Esophagus squamous epithelium (tissue), 5 donors: Measurements from ENCODE around the gene OR7A17. TPM values are rescaled to one million over a fixed set of nuclear protein-coding genes. Genes with fewer than 3 reads are reported as not detected.
A peak's percentile ranks its signal among the peaks of the same experiment; 100 is the strongest.

Experiments used
- DNase-seq: peaks from one replicate; lab custom pipeline; 2025; lab: John Stamatoyannopoulos, UW
- H3K27ac ChIP-seq, 4 donors: fragments of 200-600 bp; sonication (generic); one replicate each; pipeline ENCODE4 v1.5.1; 2016 to 2019; ENCODE audit warnings: mild to moderate bottlenecking in 1 of 4
- H3K27me3 ChIP-seq, 4 donors: fragments of 200-600 bp; sonication (generic); 1 replicate in 3 of 4; 2 replicates in 1 of 4; pipeline versions ENCODE4 v1.5.1 to v1.6.0; 2017 to 2021; ENCODE audit warnings: antibody characterized with exemption in 1 of 4
- H3K36me3 ChIP-seq, 3 donors: fragments of 200-600 bp; sonication (generic); one replicate each; pipeline ENCODE4 v1.5.1; 2016 to 2019
- H3K4me1 ChIP-seq, 3 donors: fragments of 200-600 bp; sonication (generic); one replicate each; pipeline ENCODE4 v1.5.1; 2017 to 2019
- H3K4me3 ChIP-seq, 4 donors: fragments of 200-600 bp; sonication (generic); 1 replicate in 3 of 4; 2 replicates in 1 of 4; pipeline ENCODE4 v1.5.1; 2016 to 2019; ENCODE audit warnings: mild to moderate bottlenecking in 2 of 4, moderate library complexity in 1 of 4
- H3K9me3 ChIP-seq, 3 donors: fragments of 200-600 bp; sonication (generic); one replicate each; pipeline ENCODE4 v1.5.1; 2016 to 2019
- POLR2A ChIP-seq, 4 donors: fragments of 450-650 bp; IDR thresholded peaks; one replicate each; pipeline ENCODE4 v1.6.1; 2017; ENCODE audit warnings: antibody characterized with exemption in 4 of 4, mild to moderate bottlenecking in 4 of 4, moderate library complexity in 3 of 4
- WGBS, 2 donors: methylation state at CpG; one replicate each; pipeline ENCODE4 v1.1.5; 2018; 5-methylcytosine and 5-hydroxymethylcytosine counted together
- intact Hi-C: fragments of 100-400 bp; cut with DNase I; formaldehyde crosslinking; loops from one replicate; pipeline ENCODE4 v1.15.0; 2022
- total RNA-seq, 4 donors: library from RNA; depleted of rRNA; stranded (reverse); fragments of >200 nt; gene quantifications; one replicate each; pipeline ENCODE4 v1.1.0, GENCODE V29; 2016
- TF ChIP-seq, protein P1 (sequence below), 6 experiments: fragments of 450-650 bp in 4 of 6; fragments of 200-600 bp in 2 of 6; sonication (generic) in 2 of 6; IDR thresholded peaks; one replicate each; pipeline ENCODE4 v1.5.1; 2016 to 2019; ENCODE audit warnings: antibody characterized with exemption in 6 of 6, mild to moderate bottlenecking in 4 of 6, moderate library complexity in 4 of 6
- donor health status: DM: yes; HTN: yes; CAD: no.

Gene OR7A17
- total RNA-seq, 4 donors from 2014 or later = not detected

DNA sequence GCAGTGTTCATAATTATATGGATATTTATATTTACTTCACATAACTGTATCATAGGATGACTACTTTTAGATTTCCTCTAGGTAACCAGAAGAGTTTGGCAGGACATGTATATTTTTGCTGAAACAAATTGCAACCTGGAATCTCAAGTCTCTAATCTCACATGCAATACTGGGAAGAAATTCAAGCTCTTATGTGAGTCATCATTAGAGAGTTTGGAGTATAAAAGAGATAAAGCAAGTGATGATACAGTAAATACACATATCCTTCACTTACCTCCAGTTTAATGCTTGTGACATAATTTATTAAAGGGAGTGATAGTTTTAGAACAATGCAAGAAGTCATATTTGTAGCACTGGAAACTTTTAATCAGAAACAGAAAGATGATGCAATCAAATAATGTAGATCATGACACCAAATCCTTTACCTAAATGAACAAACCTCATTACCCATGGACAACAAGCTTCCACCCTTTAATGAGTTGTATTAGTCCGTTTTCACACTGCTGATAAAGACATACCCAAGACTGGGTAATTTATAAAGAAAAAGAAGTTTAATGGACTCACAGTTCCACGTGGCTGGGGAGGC lies 15.8 kb upstream of the OR7A17 start:
- TF ChIP-seq POLR2A (IDR thresholded peaks at IDR 0.05) = no peak
- TF ChIP-seq, protein P1, sequence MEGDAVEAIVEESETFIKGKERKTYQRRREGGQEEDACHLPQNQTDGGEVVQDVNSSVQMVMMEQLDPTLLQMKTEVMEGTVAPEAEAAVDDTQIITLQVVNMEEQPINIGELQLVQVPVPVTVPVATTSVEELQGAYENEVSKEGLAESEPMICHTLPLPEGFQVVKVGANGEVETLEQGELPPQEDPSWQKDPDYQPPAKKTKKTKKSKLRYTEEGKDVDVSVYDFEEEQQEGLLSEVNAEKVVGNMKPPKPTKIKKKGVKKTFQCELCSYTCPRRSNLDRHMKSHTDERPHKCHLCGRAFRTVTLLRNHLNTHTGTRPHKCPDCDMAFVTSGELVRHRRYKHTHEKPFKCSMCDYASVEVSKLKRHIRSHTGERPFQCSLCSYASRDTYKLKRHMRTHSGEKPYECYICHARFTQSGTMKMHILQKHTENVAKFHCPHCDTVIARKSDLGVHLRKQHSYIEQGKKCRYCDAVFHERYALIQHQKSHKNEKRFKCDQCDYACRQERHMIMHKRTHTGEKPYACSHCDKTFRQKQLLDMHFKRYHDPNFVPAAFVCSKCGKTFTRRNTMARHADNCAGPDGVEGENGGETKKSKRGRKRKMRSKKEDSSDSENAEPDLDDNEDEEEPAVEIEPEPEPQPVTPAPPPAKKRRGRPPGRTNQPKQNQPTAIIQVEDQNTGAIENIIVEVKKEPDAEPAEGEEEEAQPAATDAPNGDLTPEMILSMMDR (IDR thresholded peaks at IDR 0.05) = no peak

DNA sequence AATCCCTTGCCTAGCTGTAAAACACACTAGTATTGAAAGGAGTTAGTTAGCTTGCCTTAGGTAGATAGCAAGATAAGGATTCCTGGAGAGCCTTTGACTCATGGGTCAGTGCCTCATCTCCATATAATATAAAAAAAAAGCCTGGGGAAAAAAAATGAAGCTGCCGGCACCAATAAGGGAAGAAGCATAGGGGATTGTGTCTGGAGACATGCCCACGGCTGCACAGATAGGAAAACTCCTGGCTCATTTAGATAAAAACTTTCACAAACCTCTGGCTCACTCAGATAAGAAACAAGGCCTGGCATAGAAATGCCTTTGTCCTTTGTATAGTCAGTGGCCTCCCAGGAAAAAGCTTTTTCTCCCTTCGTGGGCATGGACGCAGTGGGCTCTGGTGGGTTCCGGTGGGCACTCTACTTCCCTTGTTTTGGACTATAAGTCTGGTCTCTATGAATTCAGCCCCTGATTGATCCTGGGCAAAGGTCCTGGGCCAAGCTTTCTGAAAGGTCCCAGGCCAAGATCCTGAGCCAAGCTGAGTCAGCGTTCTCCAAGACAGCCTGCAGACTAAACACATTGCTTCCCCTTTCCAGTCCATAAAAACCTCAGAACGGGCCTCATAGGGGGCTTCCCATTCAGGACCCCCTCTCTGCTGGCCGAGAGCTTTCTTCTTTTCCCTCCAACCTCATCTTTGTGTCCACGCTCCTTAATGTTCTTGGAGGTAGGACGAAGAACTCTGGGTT lies 4.9 kb upstream of the OR7A17 start:
- 42 to 51% methylated on average over 7 to 10 of the region's 10 CpGs for WGBS, 2 donors
- Histone ChIP-seq H3K27me3 (peaks cover 0 to 32% (median 0%) of the 10 kb centered on the region in 4 donors), H3K36me3 (no peaks in the 10 kb centered on the region), H3K4me3 (no peak overlapping the region), H3K27ac (no peak overlapping the region), H3K9me3 (no peaks in the 10 kb centered on the region), H3K4me1 (peaks cover 0 to 6% (median 5%) of the 10 kb centered on the region in 3 donors)
- TF ChIP-seq, protein P1 (IDR thresholded peaks at IDR 0.05) = no peak
- TF ChIP-seq POLR2A (IDR thresholded peaks at IDR 0.05) = no peak
- intact Hi-C loops = no loop called here
- no peak for DNase-seq

More for the DNA sequence above, 15.8 kb upstream of the OR7A17 start:
- H3K27me3 ChIP-seq = peaks cover 0 to 30% (median 0%) of the 10 kb centered on the region in 4 donors
- no peaks in the 10 kb centered on the region for H3K36me3 ChIP-seq
- H3K4me1 ChIP-seq = no peaks in the 10 kb centered on the region
- no peak overlapping the region for H3K27ac ChIP-seq
- WGBS, 2 donors = 12 to 38% methylated on average over 2 of the region's 2 CpGs
- DNase-seq = no peak
- no peaks in the 10 kb centered on the region for H3K9me3 ChIP-seq
- H3K4me3 ChIP-seq = no peak overlapping the region
- intact Hi-C loops = no loop called here

DNA sequence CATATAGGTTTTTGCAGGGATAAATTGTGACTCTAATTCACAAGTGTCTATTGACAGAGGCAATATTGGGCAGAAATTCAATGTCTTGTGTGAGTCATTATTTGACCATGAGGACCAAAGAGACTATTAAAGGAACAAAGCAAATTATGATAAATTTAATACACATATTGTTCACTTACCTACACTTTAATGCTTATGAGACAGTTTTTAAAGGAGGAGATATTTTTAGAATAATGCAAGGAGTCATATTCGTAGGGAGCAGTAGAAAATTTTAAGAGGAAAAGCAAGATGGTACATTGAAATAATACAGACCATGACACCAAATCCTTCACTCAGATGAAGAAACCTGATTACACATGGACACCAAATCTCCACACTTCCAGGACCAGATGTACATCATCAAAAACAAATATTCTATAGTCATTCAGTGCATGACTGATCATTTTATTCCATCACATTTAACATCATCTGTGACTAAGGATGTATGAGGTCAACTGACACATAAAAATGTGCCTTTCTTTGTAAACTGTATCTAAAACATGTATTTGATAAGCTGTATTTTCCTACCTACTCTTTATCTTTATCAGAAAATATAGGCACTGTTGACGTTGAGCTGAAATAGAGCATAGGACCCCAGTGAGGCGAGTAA lies 4.2 kb upstream of the OR7A17 start:
- 71 to 74% methylated on average over 3 of the region's 3 CpGs for WGBS, 2 donors

DNA sequence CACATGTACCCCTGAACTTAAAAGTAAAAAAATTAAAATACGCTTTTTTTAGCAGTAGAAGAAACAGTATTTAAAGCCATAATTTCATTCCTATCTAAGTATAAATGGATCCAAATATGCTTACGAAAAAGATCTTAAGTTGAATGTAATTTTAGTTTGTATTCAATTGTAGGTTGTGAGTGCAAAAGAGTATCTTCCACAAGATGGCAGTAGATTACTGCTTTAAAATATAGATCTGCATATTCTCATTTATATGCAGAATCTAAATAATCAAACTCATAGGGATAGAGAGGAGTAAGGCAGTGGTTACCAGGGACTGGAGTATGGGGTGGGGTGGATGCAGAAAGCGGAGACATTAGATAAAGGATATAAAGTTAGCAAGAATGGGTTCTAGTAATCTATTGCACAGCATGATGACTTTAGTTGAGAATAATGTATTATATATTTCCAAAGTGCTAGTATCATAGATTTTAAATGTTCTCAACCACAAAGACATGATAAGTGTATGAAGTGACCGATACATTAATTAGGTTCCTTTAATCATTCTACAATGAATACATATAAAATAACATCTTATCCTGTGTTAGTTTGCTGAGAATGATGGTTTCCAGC lies 14.2 kb downstream of the OR7A17 start:
- intact Hi-C loops = no loop called here
- no peaks in the 10 kb centered on the region for H3K4me1 ChIP-seq
- no peak overlapping the region for H3K4me3 ChIP-seq
- no peaks in the 10 kb centered on the region for H3K36me3 ChIP-seq
- no peak for TF ChIP-seq POLR2A (IDR thresholded peaks at IDR 0.05)
- TF ChIP-seq, protein P1 (IDR thresholded peaks at IDR 0.05) = peak in 5 of 6 experiments; percentile 14 to 56 (median 35)
- H3K9me3 ChIP-seq = no peaks in the 10 kb centered on the region
- DNase-seq = no peak
- peaks cover 0 to 29% (median 0%) of the 10 kb centered on the region in 4 donors for H3K27me3 ChIP-seq
- H3K27ac ChIP-seq = no peak overlapping the region
- 65 to 71% methylated on average over 4 of the region's 4 CpGs for WGBS, 2 donors

More for the DNA sequence above, 4.2 kb upstream of the OR7A17 start:
- H3K9me3 ChIP-seq = no peaks in the 10 kb centered on the region
- H3K36me3 ChIP-seq = no peaks in the 10 kb centered on the region
- no peak overlapping the region for H3K27ac ChIP-seq
- TF ChIP-seq, protein P1 (IDR thresholded peaks at IDR 0.05) = no peak
- no peak for TF ChIP-seq POLR2A (IDR thresholded peaks at IDR 0.05)
- no peak overlapping the region for H3K4me3 ChIP-seq
- DNase-seq = no peak
- peaks cover 0 to 6% (median 5%) of the 10 kb centered on the region in 3 donors for H3K4me1 ChIP-seq
- peaks cover 0 to 30% (median 0%) of the 10 kb centered on the region in 4 donors for H3K27me3 ChIP-seq
- intact Hi-C loops = loop anchor here (10.0 kb wide), 1 partner anchor 315 kb away; the partner anchor contains the start of gene NDUFB7
